Gastroesophageal sphincter (tissue), 3 donors: ENCODE measurements around the gene CSRP1.

Experiments
- EP300 ChIP-seq: sonication (generic); formaldehyde crosslinking; IDR thresholded peaks from one replicate; pipeline ENCODE4 v1.6.1; 2017; ENCODE audit warnings: antibody characterized with exemption, mild to moderate bottlenecking
- POLR2A ChIP-seq, 2 donors: fragments of 450-650 bp; IDR thresholded peaks; one replicate each; pipeline ENCODE4 v1.6.1; 2017; ENCODE audit warnings: antibody characterized with exemption in 2 of 2, mild to moderate bottlenecking in 2 of 2, moderate library complexity in 1 of 2
- POLR2AphosphoS5 ChIP-seq: sonication (generic); formaldehyde crosslinking; IDR thresholded peaks from one replicate; pipeline ENCODE4 v1.6.1; 2017; ENCODE audit warnings: antibody characterized with exemption
- TF ChIP-seq, protein P1 (sequence below), 4 experiments: fragments of 200-600 bp in 2 of 4; fragments of 450-650 bp in 2 of 4; sonication (generic) in 1 of 4; IDR thresholded peaks; one replicate each; pipeline ENCODE4 v1.5.1; 2017 to 2019; ENCODE audit warnings: antibody characterized with exemption in 4 of 4, mild to moderate bottlenecking in 2 of 4, moderate library complexity in 2 of 4

DNA sequence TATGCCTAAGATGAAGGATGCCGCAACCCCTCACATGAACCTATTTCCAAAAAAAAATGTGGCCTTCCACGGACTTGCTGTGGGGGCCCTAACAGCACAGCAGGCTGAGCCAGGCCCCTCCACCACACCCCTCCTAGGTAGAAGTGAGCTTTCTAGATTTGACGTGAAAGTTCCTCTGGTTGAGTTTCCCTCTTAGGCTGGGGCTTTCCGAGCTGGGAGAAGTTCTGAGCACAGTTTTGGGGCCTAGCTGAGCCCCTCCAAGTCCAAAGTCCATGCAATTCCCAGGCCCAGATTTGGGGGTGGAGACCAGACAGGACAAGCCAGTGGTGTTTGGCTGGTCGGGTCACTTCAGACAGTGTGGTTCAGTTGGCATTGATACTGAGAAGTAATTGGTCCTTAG, 24.2 kb downstream of the CSRP1 start:
- TF ChIP-seq, protein P1, sequence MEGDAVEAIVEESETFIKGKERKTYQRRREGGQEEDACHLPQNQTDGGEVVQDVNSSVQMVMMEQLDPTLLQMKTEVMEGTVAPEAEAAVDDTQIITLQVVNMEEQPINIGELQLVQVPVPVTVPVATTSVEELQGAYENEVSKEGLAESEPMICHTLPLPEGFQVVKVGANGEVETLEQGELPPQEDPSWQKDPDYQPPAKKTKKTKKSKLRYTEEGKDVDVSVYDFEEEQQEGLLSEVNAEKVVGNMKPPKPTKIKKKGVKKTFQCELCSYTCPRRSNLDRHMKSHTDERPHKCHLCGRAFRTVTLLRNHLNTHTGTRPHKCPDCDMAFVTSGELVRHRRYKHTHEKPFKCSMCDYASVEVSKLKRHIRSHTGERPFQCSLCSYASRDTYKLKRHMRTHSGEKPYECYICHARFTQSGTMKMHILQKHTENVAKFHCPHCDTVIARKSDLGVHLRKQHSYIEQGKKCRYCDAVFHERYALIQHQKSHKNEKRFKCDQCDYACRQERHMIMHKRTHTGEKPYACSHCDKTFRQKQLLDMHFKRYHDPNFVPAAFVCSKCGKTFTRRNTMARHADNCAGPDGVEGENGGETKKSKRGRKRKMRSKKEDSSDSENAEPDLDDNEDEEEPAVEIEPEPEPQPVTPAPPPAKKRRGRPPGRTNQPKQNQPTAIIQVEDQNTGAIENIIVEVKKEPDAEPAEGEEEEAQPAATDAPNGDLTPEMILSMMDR (IDR thresholded peaks at IDR 0.05) = no peak
- TF ChIP-seq POLR2A (IDR thresholded peaks at IDR 0.05) (no peak), POLR2AphosphoS5 (no peak), EP300 (no peak)
